ENCODE measurements around the gene EXO5.

The EXO5 gene, protein sequence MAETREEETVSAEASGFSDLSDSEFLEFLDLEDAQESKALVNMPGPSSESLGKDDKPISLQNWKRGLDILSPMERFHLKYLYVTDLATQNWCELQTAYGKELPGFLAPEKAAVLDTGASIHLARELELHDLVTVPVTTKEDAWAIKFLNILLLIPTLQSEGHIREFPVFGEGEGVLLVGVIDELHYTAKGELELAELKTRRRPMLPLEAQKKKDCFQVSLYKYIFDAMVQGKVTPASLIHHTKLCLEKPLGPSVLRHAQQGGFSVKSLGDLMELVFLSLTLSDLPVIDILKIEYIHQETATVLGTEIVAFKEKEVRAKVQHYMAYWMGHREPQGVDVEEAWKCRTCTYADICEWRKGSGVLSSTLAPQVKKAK
- 3.2 to 15.0 (median 9.2) reads per million in 18 experiments for total RNA-seq

DNA sequence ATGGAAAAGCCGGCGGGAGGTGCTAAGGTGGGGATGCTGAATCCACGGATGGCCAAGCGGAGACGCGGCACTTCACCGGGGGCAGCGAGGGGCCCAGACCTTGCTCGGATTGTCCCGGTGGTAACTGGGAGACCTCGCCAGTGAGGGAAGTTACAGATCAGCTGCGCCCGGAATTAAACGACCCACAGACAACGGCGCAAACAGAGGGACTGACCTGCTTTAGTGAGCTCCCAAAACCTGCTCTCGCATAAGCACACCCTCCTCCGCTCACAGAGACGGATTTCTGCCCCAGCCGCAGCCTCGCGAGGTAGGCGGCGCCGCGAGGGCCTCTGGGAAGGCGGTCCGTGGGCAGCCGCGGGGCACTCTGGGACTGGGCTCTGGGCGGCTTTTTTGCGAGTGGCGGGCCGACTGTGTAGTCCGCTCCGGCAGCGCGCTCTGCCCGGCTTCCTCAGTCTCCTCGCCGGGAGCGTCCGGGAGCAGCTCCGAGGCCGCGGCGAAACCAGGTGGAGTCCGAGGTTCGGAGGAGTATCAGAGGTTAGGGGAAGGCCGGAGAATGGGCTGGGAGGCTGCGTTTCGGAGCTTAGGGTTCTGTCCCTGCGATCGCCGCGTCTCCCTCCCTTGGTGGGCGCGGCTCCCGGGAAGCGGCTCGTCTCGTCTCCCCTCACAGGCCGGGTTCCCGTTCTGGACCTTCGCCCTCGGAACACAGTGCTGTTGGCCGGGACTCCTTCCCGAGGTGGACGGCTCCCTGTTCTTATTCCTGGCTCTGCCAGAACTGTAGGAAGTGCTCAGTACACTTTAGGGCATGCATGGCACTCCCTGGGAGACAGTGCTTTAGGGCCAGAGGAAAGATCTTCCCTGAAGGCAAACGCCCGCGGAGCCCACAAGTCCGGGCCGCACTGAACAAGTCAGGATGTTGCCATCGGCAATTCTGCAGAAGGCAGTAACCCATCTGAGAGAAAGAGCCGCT, at the start of gene EXO5:
Gene EXO5, plus strand, starts transcription at position 393 of the 967 bp plus-strand sequence. CDS start 5,778 bp downstream, outside the sequence.
- DNase-seq: peak; percentile 79 to 85

DNA sequence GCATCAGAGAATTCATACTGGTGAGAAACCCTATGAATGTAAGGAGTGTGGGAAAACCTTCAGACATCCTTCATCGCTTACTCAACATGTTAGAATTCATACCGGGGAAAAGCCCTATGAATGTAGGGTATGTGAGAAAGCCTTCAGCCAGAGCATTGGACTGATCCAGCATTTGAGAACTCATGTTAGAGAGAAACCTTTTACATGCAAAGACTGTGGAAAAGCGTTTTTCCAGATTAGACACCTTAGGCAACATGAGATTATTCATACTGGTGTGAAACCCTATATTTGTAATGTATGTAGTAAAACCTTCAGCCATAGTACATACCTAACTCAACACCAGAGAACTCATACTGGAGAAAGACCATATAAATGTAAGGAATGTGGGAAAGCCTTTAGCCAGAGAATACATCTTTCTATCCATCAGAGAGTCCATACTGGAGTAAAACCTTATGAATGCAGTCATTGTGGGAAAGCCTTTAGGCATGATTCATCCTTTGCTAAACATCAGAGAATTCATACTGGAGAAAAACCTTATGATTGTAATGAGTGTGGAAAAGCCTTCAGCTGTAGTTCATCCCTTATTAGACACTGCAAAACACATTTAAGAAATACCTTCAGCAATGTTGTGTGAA, 45.5 kb upstream of the EXO5 start:
- no peak for DNase-seq

DNA sequence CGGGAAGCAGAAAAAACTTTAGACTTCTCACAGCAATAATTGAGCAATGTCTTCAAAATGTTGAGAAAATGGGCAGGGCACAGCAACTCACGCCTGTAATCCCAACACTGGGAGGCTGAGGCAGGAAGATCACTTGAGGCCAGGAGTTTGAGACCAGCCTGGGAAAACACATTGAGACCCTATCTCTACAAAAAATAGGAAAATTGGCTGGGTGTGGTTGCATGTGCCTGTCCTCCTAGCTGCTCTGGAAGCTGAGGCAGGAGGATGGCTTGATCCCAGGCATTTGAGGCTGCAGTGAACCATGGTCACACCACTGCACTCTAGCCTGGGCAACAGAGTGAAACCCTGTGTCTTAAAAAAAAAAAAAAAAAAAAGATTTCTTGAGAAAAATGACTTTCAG, 39.2 kb upstream of the EXO5 start:
- DNase-seq: no peak

DNA sequence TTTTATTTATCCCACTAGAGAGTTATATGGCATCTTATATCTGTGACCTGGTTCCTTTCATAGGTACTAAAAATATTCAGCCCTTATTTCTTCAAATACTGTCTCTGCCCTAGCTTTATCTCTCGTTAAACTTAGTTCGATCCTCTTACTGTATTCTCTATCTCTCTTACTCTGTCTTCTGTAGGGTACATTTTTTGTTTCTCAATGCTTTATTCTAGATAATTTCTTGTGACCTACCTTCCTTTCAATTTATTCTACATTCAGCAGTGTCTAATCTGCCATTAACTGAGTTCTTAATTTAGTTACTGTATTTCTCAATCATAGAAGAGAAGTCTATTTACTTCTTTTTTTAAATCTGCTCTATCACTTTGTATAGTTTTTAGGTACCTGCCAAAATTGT, 33.3 kb upstream of the EXO5 start:
- no peak for DNase-seq

DNA sequence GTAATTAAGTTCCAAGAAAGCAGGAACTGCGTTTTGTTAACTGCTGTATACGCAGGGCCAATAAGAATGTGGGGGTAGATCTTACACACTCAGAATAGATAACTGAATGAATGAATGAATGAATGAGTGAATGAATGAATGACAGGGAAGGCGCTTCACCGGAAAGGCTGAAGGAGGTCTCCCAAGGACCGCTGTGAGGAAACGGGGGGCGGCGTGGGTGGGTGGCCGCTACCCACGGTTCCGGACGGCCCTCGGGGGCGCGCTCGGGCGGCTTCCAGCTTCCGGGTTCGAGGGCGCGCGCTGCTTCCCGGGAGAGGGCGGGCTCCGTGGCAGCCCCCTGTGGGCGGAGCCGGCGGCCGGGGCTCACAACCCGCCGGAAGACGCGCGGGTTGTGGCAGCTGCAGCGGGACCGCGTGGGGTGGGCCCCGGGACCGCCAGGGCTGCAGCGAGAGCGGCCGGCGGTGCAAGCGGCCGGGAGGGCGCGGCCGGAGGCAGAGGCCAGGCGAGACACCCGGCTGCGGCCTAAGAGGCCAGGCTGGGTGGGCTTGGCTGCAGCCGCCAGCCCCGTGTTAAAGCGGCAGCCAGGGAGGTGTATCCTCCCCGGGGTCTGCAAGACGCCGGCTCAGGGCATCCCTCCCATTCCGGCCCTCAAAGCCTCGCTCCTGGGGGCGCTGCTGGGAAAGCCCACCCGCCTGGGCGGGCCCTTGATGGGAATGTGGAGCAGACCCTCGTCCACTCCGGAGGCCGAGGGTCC, 31.5 kb upstream of the EXO5 start, which contains the start of gene ZFP69:
Gene ZFP69, plus strand, starts transcription at position 367 of the 754 bp plus-strand sequence. CDS start 2,072 bp downstream, outside the sequence.
- DNase-seq: peak; percentile 63 to 79

DNA sequence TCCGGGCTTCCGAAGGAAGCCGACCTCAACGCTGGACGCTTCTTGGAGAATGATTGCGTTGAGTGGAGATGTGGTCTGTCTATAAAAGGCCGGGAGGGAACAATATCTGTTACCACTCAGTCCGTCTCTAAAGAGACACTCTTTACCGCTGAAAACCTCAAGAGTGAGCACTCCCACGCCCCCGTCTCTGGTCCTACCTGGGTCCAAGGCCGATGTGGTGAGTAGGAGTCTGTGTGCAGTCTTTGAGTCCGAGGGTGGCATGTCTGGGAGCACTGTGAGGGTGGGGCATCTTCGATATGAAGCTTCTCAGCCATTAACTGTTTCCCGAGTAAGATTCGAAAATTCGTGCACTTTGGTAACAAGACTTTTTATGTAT, 30.9 kb upstream of the EXO5 start:
- DNase-seq: peak in 1 of 2 donors; percentile 5

DNA sequence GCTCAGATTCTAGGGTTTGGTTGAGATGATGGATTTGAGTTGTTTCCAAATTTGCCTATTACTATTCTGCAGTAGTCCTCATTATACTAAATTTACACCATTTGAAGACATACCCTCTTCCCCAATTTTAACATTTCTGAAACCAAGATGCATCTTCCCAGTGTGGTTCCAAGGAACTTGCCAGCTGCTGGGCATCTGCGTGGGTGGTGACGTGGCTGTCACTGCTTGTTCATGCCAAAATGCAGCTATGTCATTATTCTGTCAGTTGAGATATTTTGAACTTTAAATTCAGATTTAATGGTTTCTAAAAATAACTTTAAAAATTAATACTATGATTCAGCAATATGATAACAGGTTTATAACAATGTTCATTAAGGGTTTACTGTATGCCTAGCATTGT, 30.3 kb upstream of the EXO5 start:
- peak; percentile 10 to 34 for DNase-seq

DNA sequence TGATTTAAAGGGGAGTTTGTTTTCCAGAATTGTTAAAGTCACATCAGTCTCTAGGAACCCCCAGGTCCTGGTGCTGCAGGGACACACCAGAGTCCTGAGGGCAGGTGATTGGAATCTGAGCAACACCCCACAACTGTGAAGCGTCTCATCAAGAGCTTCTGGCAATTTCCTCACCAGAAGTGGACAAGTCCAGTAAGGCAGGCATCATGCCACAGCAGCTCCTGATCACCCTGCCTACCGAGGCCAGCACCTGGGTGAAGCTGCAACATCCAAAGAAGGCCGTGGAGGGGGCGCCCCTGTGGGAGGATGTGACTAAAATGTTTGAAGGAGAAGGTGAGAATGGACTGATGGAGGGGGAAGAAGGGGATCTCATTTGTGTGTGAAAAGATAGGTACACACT, 29.4 kb upstream of the EXO5 start:
- DNase-seq: no peak

DNA sequence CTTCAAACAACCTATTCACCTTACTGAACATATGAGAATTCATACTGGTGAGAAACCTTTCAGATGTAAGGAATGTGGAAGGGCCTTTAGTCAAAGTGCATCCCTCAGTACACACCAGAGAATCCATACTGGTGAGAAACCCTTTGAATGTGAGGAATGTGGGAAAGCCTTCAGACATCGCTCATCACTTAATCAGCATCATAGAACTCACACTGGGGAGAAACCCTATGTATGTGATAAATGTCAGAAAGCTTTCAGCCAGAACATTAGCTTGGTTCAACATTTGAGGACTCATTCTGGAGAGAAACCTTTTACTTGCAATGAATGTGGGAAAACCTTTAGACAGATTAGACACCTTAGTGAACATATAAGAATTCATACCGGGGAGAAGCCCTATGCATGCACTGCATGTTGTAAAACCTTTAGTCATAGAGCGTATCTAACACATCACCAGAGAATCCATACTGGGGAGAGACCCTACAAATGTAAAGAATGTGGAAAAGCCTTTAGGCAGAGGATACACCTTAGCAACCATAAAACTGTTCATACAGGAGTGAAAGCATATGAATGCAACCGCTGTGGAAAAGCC, 13.2 kb upstream of the EXO5 start:
- DNase-seq: no peak

DNA sequence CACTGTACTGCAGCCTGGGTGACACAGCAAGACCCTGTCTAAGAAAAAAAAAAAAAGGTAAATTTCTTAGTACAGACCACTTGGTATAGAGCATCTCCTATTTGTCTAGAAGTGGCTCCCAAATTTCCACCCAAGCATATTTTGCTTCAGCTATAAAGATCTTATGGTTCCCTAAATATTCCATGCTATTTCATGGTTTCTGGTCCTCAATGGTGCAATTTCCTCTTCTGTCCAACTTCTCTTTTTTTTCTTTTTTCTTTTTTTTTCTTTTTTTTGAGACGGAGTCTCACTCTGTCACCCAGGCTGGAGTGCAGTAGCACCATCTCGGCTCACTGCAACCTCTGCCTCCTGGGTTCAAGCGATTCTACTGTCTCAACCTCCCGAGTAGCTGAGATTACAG, 5.9 kb upstream of the EXO5 start:
- DNase-seq: peak; percentile 23 to 46

DNA sequence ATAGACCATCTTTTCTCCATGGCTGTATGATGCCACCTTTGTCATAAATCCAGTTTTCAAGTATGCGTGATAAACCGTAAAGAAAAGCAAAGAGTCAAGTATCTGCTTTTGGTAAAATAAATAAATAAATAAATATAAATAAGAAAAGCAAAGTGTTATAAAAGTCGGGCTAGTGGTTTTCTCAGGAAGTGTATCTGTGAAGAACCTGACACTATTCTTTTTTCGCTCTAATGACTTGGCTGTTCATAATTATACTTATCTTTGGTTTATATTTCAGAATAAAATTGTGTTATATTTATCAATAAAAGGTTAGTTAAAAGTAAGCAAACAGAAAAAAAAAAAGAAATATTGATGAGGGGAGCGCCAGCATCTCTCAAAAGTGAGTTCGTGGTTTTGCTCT, 594 bp upstream of the EXO5 start:
- no peak for DNase-seq

DNA sequence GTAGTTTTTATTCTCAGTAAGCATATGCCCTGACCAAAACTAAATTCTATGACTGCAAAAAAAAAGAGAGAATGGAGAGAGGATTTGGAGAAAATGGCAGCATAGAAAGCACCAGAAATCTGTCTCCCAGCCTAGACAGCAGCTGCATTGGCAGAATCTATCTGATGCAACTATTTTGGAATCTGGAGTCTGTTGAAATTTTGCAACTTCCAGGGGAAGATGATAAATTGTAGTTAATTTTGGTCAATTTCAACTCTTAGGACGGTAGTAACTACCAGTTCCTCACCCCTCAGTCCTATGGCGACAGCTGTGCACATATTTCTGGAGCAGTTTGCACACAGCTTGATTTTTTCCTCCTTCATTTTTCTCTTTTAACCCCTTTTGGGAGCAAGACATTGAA, 10.9 kb downstream of the EXO5 start:
- no peak for DNase-seq

DNA sequence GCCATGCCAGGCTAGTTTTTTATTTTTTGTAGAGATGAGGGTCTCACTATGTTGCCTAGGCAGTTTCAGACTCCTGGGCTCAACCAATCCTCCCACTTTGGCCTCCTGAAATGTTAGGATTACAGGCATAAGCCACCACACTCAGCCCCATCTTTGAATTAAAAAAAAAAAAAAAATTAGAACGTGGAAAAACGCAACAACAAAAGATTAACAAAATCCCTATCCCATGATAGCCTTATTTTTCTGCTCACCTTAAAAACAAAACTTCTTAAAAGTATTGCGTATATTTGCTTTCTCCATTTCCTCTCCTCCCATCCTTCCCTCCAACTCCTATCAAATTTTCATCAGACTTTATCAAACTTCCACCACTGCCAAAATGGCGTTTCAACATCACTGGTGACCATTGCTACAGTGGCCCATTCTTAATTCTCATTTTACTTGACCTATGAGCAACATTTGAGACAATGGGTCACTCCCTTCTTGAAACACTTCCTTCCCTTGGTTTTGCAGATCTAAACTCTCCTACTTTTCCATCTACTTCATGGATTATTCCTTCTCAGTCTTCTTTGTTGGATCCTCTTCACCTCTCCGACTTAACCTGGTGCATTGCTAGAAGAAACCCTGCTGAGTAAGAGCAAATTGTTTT, 22.3 kb downstream of the EXO5 start:
- peak; percentile 23 to 55 for DNase-seq

DNA sequence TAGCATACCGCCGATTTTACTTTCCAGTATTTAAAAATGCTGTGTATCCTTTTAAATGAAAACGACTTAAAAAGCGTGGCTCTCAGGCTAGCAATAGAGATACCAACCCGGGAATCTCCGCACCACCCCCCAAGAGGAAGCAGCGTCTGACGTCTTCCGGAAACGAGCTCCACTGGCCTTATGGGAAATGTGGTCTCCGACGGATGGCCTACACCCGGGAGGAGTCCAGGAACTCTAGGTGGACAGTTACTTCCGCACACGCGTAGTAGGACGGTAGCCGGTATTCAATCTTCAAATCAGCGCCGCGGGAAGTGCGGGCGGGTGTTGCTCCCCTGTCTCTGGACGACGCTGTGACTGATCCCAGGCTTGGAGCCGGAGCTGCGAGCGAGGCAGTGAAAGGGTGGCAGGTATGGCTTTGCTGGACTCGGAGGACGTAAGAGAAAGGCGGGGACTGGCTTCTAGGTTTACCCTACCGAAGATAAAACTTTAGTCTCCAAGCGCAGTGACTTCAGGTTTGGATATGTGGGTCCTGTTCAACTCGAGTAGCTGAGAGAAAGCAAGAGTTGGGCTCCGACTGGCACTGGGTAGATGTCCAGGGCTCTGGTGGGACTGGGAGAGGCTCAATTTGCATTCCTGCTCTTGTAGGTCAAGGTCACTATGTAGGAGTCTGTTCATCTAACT, 23.0 kb downstream of the EXO5 start, which contains the start of gene ZNF684:
Gene ZNF684, plus strand, starts transcription at position 257 of the 681 bp plus-strand sequence. CDS start 1,530 bp downstream, outside the sequence.
- peak; percentile 95 to 97 for DNase-seq

DNA sequence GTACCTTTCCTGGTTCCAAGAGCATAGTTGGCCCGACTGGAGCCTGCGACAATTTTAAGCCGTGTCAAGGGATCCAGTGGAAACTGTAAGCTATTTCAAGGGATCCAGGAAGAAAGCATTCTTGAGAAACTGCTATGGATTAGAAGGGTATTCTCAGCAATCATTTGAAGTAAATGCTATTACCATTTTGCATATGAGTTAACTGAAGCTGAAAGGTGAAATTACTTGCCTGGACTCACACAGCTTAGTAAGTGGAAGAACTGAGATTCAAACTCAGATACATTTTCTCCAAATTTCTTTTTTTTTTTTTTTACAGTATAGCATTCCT, 23.5 kb downstream of the EXO5 start:
- DNase-seq: no peak

DNA sequence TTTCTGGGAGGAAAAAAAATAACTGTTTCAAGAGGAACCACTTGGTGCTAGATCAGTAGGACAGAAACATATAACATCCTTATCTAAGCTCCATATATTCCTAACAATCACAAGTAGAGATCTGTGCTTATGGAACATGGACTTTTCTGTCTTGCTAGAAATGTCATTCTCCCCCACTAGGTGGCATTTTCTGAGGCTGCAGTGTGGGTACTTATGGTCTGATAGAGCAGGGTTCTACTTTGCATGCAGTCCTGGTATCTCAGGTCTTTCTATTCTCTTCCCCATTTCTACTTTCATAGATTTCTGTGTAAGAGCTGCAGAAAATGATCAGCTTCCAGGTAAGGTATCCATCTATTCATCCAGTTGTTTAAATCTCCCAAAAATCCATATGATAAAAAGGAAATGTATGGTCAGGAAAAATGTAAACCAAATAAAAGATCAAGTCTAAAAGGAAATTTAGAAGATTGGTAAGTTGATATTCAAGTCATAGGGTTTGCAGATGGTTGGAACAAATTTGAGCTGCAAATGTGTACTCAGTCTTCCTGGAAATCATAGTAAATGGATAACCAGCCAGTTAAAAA, 24.4 kb downstream of the EXO5 start:
- peak; percentile 61 to 63 for DNase-seq

DNA sequence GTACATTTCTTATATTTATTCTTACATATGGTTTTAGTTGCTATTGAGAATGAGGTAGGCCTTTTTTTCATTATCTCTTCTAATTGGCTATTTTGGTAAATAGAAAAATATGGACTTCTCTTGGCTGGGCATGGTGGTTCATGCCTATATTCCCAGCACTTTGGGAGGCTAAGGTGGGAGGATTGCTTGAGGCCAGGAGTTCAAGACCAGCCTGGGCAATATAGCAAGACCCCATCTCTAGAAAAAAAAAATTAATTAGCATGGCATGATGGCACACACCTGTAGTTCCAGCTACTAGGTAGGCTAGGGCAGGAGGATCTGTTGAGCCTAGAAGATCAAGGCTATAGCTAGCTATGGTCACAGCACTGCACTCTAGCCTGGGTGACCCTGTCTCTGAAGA, 26.0 kb downstream of the EXO5 start:
- no peak for DNase-seq

DNA sequence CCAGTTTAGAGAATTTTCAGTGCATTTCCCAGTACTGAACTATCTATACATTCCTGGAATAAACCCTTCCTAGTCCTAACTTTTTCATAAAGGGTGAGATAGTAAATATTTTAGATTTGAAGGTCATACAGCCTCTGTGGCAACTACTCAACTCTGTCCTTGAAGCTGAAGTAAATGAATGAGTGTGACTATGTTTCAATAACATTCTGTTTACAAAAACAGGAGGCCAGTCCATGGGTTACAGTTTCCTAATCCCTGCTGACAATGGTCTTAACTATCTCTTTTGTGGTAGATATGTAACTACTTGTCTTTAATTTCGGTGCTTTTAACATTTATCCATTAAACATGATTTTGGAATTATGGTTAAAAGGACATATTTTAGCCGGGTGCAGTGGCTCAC, 27.2 kb downstream of the EXO5 start:
- DNase-seq: no peak

DNA sequence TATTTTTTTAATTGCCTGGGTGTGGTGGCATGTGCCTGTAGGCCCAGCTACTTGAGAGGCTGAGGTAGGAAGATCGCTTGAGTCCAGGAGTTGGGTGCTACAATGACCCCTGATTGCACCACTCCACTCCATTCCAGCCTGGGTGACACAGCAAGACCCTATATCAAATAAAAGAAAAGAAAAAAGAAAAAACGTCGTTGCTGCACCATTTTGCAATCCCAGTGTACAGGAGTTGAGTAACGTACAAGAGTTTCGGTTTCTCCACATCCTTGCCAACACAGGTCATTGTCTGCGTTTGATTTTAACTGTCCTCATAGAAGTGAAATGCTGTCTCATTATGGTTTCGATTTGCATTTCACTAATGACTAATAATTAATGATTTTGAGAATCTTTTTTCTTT, 30.8 kb downstream of the EXO5 start:
- DNase-seq: peak; percentile 30 to 44

DNA sequence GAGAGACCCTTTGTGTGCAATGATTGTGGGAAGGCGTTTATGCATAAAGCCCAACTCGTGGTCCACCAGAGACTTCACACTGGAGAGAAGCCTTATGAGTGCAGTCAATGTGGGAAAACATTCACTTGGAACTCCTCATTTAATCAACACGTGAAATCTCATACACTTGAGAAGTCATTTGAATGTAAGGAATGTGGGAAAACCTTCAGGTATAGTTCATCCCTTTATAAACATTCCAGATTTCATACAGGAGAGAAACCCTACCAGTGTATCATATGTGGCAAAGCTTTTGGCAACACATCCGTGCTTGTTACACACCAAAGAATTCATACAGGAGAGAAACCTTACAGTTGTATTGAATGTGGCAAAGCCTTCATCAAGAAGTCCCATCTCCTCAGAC, 38.4 kb downstream of the EXO5 start:
- DNase-seq: no peak

Data from inflammatory macrophage (primary cell).